GM19395 (cell line): ENCODE data around the gene LTB4R2.
"Not testable (repeated sequence)": the region's sequence is repeated elsewhere in the genome, so short reads cannot be mapped to it uniquely, and the experiment has no call there.

ENCODE experiments used
- ATAC-seq: cut with Tn5 transposase; IDR thresholded peaks from one replicate; pipeline ENCODE4 v1.9.1; 2021; ENCODE audit warnings: mild to moderate bottlenecking, moderate library complexity; ENCODE audit not compliant: unreplicated experiment

LTB4R2 gene

GRCh38 chr14:24338843-24339242 lies 28.9 kb downstream of the LTB4R2 start:
- no peak for ATAC-seq

GRCh38 chr14:24339284-24340151 lies 29.6 kb downstream of the LTB4R2 start, which contains the start of gene RIPK3:
RIPK3 (minus strand) TSS chr14:24339991; CDS start chr14:24339826, 165 bp downstream.
- ATAC-seq, result peak; percentile 90

GRCh38 chr14:24340606-24341005 lies 30.7 kb downstream of the LTB4R2 start:
- ATAC-seq, result no peak

- ATAC-seq, result no peak
These were observed 32.9 kb downstream of the LTB4R2 start for GRCh38 chr14:24342889-24343288.

GRCh38 chr14:24343795-24344660 lies 34.1 kb downstream of the LTB4R2 start:
- ATAC-seq, result no peak

GRCh38 chr14:24347134-24347533 lies 37.2 kb downstream of the LTB4R2 start:
- no peak for ATAC-seq

- ATAC-seq, result no peak
These were observed 38.2 kb downstream of the LTB4R2 start for GRCh38 chr14:24348186-24348585.

GRCh38 chr14:24349742-24350141 lies 39.8 kb downstream of the LTB4R2 start:
- ATAC-seq, result no peak

GRCh38 chr14:24351517-24351916 lies 41.6 kb downstream of the LTB4R2 start:
- ATAC-seq, result no peak

- ATAC-seq, result no peak
These were observed 43.9 kb downstream of the LTB4R2 start for GRCh38 chr14:24353559-24354481.

GRCh38 chr14:24354482-24354825 lies 44.5 kb downstream of the LTB4R2 start:
- ATAC-seq, result not testable (repeated sequence)

GRCh38 chr14:24355009-24355408 lies 45.1 kb downstream of the LTB4R2 start:
- no peak for ATAC-seq

GRCh38 chr14:24356208-24356607 lies 46.3 kb downstream of the LTB4R2 start:
- no peak for ATAC-seq

- ATAC-seq, result no peak
These were observed 50.3 kb downstream of the LTB4R2 start for GRCh38 chr14:24360281-24360680.

GRCh38 chr14:24361326-24361725 lies 51.4 kb downstream of the LTB4R2 start:
- no peak for ATAC-seq
